Right lobe of liver (tissue), 4 donors: ENCODE measurements around the gene ELOVL5.

Experiments used
- CTCF ChIP-seq, 4 donors: fragments of 200-600 bp in 3 of 4; fragments of 450-650 bp in 1 of 4; IDR thresholded peaks; one replicate each; pipeline versions ENCODE4 v1.5.1 to v1.8.0; 2016 to 2022; ENCODE audit warnings: antibody characterized with exemption in 4 of 4, mild to moderate bottlenecking in 2 of 4
- POLR2A ChIP-seq: fragments of 450-650 bp; IDR thresholded peaks from one replicate; pipeline ENCODE4 v1.6.1; 2017; ENCODE audit warnings: antibody characterized with exemption, mild to moderate bottlenecking
- donor health status: DM: no; HTN: no; CAD: no.
- donor health status: DM: no; HTN: no; CAD: no.
- donor health status: DM: no; HTN: yes; CAD: no.

GRCh38 chr6:53339424-53339823 is 9.3 kb downstream of the ELOVL5 start:
- no peak for TF ChIP-seq POLR2A
- TF ChIP-seq CTCF (IDR thresholded peaks at IDR 0.05): no peak
